ENCODE measurements around the gene ADAMTS17.

ADAMTS17 gene

GRCh38 chr15:100125401-100126191, 216.2 kb downstream of the ADAMTS17 start:
- H3K4me3 ChIP-seq (ENCODE audit: low read depth, low read length) = no peak overlapping the region
- TF ChIP-seq CTCF (IDR thresholded peaks at IDR 0.05; ENCODE audit: low read depth, low read length, missing control alignments) = no peak
- no peak for DNase-seq (ENCODE audit: low read depth)

- DNase-seq (ENCODE audit: low read depth) = no peak
- TF ChIP-seq CTCF (IDR thresholded peaks at IDR 0.05; ENCODE audit: low read depth, low read length, missing control alignments) = no peak
- H3K4me3 ChIP-seq (ENCODE audit: low read depth, low read length) = no peak overlapping the region
Measured at GRCh38 chr15:100124936-100125335, 216.8 kb downstream of the ADAMTS17 start.

GRCh38 chr15:100124361-100124760, 217.4 kb downstream of the ADAMTS17 start:
- DNase-seq (ENCODE audit: low read depth) = no peak
- no peak overlapping the region for H3K4me3 ChIP-seq (ENCODE audit: low read depth, low read length)
- no peak for TF ChIP-seq CTCF (IDR thresholded peaks at IDR 0.05; ENCODE audit: low read depth, low read length, missing control alignments)

- no peak overlapping the region for H3K4me3 ChIP-seq (ENCODE audit: low read depth, low read length)
- DNase-seq (ENCODE audit: low read depth) = no peak
- no peak for TF ChIP-seq CTCF (IDR thresholded peaks at IDR 0.05; ENCODE audit: low read depth, low read length, missing control alignments)
Measured at GRCh38 chr15:100123611-100124010, 218.2 kb downstream of the ADAMTS17 start.

- DNase-seq (ENCODE audit: low read depth) = no peak
- no peak for TF ChIP-seq CTCF (IDR thresholded peaks at IDR 0.05; ENCODE audit: low read depth, low read length, missing control alignments)
- H3K4me3 ChIP-seq (ENCODE audit: low read depth, low read length) = no peak overlapping the region
Measured at GRCh38 chr15:100121285-100121684, 220.5 kb downstream of the ADAMTS17 start.

GRCh38 chr15:100120111-100120510, 221.7 kb downstream of the ADAMTS17 start:
- no peak overlapping the region for H3K4me3 ChIP-seq (ENCODE audit: low read depth, low read length)
- no peak for DNase-seq (ENCODE audit: low read depth)
- no peak for TF ChIP-seq CTCF (IDR thresholded peaks at IDR 0.05; ENCODE audit: low read depth, low read length, missing control alignments)

- no peak overlapping the region for H3K4me3 ChIP-seq (ENCODE audit: low read depth, low read length)
- DNase-seq (ENCODE audit: low read depth) = no peak
- TF ChIP-seq CTCF (IDR thresholded peaks at IDR 0.05; ENCODE audit: low read depth, low read length, missing control alignments) = no peak
Measured at GRCh38 chr15:100118546-100118945, 223.2 kb downstream of the ADAMTS17 start.

Measured in GM12864 (cell line).